Stimulated activated CD8-positive, alpha-beta memory T cell treated with anti-CD3 and anti-CD28 coated beads, Interleukin-7, amount 100 ng/mL, for 24 hours (primary cell): ENCODE results near the gene GOSR1.
"Not testable (repeated sequence)": the region's sequence is repeated elsewhere in the genome, so short reads cannot be mapped to it uniquely, and the experiment has no call there.

Experiments
- DNase-seq: peaks from one replicate; pipeline ENCODE4 v3.0.0-alpha.2; 2020; ENCODE audit warnings: low read depth

GOSR1 gene

DNA sequence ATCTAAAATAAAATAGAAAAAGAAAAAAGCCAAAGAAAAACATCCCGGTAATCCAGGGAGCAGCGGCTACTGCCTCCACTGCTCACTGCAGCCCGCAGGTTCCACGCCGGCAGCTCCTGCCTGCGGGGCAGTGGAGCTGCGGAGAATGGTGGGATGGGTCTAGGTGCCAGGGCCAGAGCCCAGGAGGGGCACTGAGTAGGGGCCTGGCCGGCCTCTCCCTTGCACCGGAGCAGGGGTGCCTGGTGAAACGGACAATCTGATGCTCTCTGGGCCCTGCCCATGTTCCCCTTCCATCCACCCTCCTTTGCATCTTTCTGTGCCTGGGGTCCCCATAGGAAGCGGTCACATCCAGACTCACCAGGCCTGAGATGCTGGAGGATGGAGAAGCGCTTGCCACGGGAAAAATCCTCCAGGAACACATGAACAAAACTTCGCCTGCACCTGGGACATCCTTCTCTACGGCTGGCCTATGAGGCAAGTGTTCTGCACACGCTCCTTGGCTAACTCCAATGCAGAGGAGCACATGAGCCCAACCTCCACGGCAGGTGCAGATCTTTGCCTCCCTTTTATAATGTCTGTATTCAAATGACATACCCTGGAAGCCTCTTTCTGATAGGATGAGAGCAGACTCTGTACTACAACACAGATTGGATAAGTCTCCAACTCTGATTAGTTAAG lies 98.6 kb downstream of the GOSR1 start:
- not testable (repeated sequence) for DNase-seq

- DNase-seq, result no peak
Observed at GRCh38 chr17:30576326-30576861, 99.2 kb downstream of the GOSR1 start.
